ENCODE results near the gene ZNF835. TPM values are rescaled to one million over a fixed set of nuclear protein-coding genes. Genes with fewer than 3 reads are reported as not detected.
A peak's percentile ranks its signal among the peaks of the same experiment; 100 is the strongest.

The ZNF835 gene
- total and polyA plus RNA-seq, 10 donors: 0.70 to 6.8 (median 3.7) TPM

- no peak overlapping the region for H3K27ac ChIP-seq
- H3K36me3 ChIP-seq: peaks cover 0 to 83% (median 40%) of the 10 kb centered on the region in 6 donors
- no peak for DNase-seq
- H3K4me3 ChIP-seq: peak overlapping the region in 1 of 8 donors; percentile 1
- H3K4me1 ChIP-seq: no peaks in the 10 kb centered on the region
- 95 to 99% (median 97%) methylated on average over 34 to 37 of the region's 37 CpGs for WGBS, 5 donors
- no peak for TF ChIP-seq CTCF (IDR thresholded peaks at IDR 0.05 in 8 of 11, conservative IDR thresholded peaks at IDR 0.05 in 3 of 11)
- TF ChIP-seq POLR2A (IDR thresholded peaks at IDR 0.05): no peak
- no peak for TF ChIP-seq POLR2AphosphoS5 (IDR thresholded peaks at IDR 0.05)
- H3K9me3 ChIP-seq: peaks cover 0 to 100% (median 100%) of the 10 kb centered on the region in 8 donors
- H3K27me3 ChIP-seq (replicated peaks in 1 of 7): no peaks in the 10 kb centered on the region
- intact Hi-C loops (cut with DNase I; ENCODE audit: low total_unique reads): no loop called here
These were observed 49.2 kb downstream of the ZNF835 start for GRCh38 chr19:56622374-56622773.

DNA sequence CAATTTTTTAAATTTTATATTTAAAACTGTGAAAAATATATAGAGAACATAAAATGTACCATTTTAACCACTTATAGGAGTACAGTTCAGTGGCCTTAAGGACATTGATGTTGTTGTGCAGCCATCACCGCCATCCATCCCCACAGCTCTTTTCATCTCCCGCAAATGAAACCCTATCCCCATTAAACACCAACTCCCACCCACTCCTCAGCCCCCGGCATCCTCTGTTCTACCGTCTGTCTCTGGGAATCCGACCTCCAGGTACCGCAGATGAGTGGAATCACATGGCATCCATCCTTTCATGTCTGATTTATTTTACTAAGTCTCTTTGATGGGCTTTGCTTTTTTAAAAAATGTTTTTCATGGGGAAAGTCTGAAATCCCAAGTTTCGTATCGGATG, 52.4 kb downstream of the ZNF835 start:
- no peak overlapping the region for H3K4me3 ChIP-seq
- H3K9me3 ChIP-seq: peaks cover 9 to 100% (median 100%) of the 10 kb centered on the region in 8 donors
- TF ChIP-seq POLR2A (IDR thresholded peaks at IDR 0.05): no peak
- TF ChIP-seq POLR2AphosphoS5 (IDR thresholded peaks at IDR 0.05): no peak
- no peak for TF ChIP-seq CTCF (IDR thresholded peaks at IDR 0.05 in 8 of 11, conservative IDR thresholded peaks at IDR 0.05 in 3 of 11)
- no peak for DNase-seq
- intact Hi-C loops (cut with DNase I; ENCODE audit: low total_unique reads): no loop called here
- no peak overlapping the region for H3K27ac ChIP-seq
- no peaks in the 10 kb centered on the region for H3K4me1 ChIP-seq
- WGBS, 5 donors: 78 to 87% (median 81%) methylated on average over 8 of the region's 8 CpGs
- peaks cover 0 to 99% (median 48%) of the 10 kb centered on the region in 6 donors for H3K36me3 ChIP-seq
- no peaks in the 10 kb centered on the region for H3K27me3 ChIP-seq (replicated peaks in 1 of 7)

- WGBS, 5 donors: 92 to 96% (median 93%) methylated on average over 8 of the region's 8 CpGs
- Histone ChIP-seq H3K27me3 (replicated peaks in 1 of 7) (no peaks in the 10 kb centered on the region), H3K4me1 (no peaks in the 10 kb centered on the region), H3K27ac (no peak overlapping the region), H3K36me3 (peaks cover 0 to 99% (median 49%) of the 10 kb centered on the region in 6 donors), H3K9me3 (peaks cover 9 to 100% (median 100%) of the 10 kb centered on the region in 8 donors), H3K4me3 (no peak overlapping the region)
- intact Hi-C loops (cut with DNase I; ENCODE audit: low total_unique reads): no loop called here
- no peak for DNase-seq
- TF ChIP-seq CTCF (IDR thresholded peaks at IDR 0.05 in 8 of 11, conservative IDR thresholded peaks at IDR 0.05 in 3 of 11) (no peak), POLR2A (IDR thresholded peaks at IDR 0.05) (no peak), POLR2AphosphoS5 (IDR thresholded peaks at IDR 0.05) (no peak)
These were observed 54.0 kb downstream of the ZNF835 start for GRCh38 chr19:56617531-56617930.

DNA sequence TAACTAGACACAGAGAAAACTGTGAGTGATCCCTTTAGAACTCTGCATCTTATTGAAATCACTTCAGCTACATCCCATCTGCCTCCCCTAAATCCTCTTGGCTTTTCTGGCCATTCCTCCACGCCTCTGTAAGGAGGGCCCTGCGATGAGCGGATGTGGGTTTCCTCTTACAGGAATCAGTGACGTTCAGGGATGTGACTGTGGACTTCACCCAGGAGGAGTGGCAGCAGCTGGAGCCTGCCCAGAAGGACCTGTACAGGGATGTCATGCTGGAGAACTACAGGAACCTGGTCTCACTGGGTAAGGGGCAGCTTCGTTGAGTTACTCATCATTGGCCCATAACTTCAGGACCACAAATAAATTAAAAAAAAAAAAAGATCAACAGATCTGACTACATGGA, 57.9 kb downstream of the ZNF835 start:
- 81 to 97% (median 90%) methylated on average over 5 of the region's 5 CpGs for WGBS, 5 donors
- no peak overlapping the region for H3K4me3 ChIP-seq
- H3K9me3 ChIP-seq: peaks cover 9 to 100% (median 96%) of the 10 kb centered on the region in 8 donors
- peaks cover 0 to 100% (median 37%) of the 10 kb centered on the region in 6 donors for H3K36me3 ChIP-seq
- no peak overlapping the region for H3K27ac ChIP-seq
- intact Hi-C loops (cut with DNase I; ENCODE audit: low total_unique reads): no loop called here
- no peaks in the 10 kb centered on the region for H3K27me3 ChIP-seq (replicated peaks in 1 of 7)
- no peak for DNase-seq
- no peak for TF ChIP-seq CTCF (IDR thresholded peaks at IDR 0.05 in 8 of 11, conservative IDR thresholded peaks at IDR 0.05 in 3 of 11)
- TF ChIP-seq POLR2A (IDR thresholded peaks at IDR 0.05): no peak
- TF ChIP-seq POLR2AphosphoS5 (IDR thresholded peaks at IDR 0.05): no peak
- no peaks in the 10 kb centered on the region for H3K4me1 ChIP-seq
